ENCODE measurements around the gene SELPLG. TPM values are rescaled to one million over a fixed set of nuclear protein-coding genes. Genes with fewer than 3 reads are reported as not detected.

Gene SELPLG
- total and polyA plus RNA-seq, 2 experiments from 2014 or later: 0.37 to 1.5 TPM

DNA sequence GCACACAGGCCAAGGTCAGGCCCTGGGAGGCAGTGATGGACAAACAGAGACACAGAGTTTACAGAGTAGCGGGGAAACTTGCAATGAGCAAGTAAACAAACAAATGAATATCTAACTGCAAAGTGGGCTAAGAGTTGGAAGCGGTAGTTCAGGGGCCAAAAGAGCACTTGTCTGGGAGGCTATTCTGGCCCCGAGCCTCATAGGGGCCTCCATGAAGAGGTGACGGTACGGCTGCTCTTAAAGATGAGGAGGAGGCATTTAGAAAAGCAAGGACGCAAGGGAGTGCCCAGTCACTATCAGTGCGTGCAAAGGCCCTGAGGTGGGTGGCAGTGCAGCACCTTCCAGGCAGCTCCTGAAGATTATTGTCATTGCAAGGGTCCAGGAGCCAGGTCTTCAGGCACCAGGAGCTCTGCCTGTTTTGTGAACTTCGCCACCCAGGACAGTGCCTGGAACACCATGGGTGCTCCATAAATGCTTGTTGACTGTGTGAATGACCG is 31.4 kb downstream of the SELPLG start:
- H3K4me3 ChIP-seq: no peak overlapping the region
- peaks cover 15% of the 10 kb centered on the region for H3K79me2 ChIP-seq
- no peak overlapping the region for H2AFZ ChIP-seq
- H4K20me1 ChIP-seq (ENCODE audit: insufficient read depth, poor library complexity, severe bottlenecking): no peaks in the 10 kb centered on the region
- peaks cover 11% of the 10 kb centered on the region for H3K4me1 ChIP-seq (ENCODE audit: insufficient read depth)
- H3K27ac ChIP-seq: no peak overlapping the region
- DNase-seq (ENCODE audit: low spot score): no peak
- 95% methylated on average over 9 of the region's 9 CpGs for WGBS (ENCODE audit: low lambda C conversion rate, missing lambda C conversion rate)
- no peaks in the 10 kb centered on the region for H3K36me3 ChIP-seq (replicated peaks; ENCODE audit: insufficient read depth, low read depth)
- TF ChIP-seq EZH2phosphoT487 (IDR thresholded peaks at IDR 0.05; ENCODE audit: low read depth, severe bottlenecking, unreplicated experiment): no peak
- TF ChIP-seq, protein P1, sequence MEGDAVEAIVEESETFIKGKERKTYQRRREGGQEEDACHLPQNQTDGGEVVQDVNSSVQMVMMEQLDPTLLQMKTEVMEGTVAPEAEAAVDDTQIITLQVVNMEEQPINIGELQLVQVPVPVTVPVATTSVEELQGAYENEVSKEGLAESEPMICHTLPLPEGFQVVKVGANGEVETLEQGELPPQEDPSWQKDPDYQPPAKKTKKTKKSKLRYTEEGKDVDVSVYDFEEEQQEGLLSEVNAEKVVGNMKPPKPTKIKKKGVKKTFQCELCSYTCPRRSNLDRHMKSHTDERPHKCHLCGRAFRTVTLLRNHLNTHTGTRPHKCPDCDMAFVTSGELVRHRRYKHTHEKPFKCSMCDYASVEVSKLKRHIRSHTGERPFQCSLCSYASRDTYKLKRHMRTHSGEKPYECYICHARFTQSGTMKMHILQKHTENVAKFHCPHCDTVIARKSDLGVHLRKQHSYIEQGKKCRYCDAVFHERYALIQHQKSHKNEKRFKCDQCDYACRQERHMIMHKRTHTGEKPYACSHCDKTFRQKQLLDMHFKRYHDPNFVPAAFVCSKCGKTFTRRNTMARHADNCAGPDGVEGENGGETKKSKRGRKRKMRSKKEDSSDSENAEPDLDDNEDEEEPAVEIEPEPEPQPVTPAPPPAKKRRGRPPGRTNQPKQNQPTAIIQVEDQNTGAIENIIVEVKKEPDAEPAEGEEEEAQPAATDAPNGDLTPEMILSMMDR (IDR thresholded peaks at IDR 0.05; ENCODE audit: poor library complexity): no peak
- no peak for TF ChIP-seq EZH2 (IDR thresholded peaks at IDR 0.05; ENCODE audit: borderline replicate concordance)
- no peaks in the 10 kb centered on the region for H3K9me3 ChIP-seq (ENCODE audit: low read depth)
- no peaks in the 10 kb centered on the region for H3K27me3 ChIP-seq
- H3K4me2 ChIP-seq: no peak overlapping the region
- no peaks in the 10 kb centered on the region for H3K9me2 ChIP-seq (replicated peaks; ENCODE audit: insufficient read depth)

DNA sequence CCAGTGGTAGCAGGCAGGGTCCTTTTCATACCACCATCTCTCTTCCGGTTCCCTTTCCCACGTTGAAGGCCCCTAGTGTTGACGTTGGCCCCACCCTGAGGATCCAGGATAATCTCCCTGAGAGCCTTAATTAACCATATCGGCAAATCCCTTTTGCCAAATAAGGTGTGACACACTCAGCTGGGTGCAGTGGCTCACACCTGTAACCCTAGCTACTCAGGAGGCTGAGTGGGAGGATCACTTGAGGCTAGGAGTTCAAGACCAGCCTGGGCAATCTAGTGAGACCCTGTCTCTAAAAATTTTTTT is 33.0 kb downstream of the SELPLG start:
- no peaks in the 10 kb centered on the region for H3K36me3 ChIP-seq (replicated peaks; ENCODE audit: insufficient read depth, low read depth)
- no peaks in the 10 kb centered on the region for H3K27me3 ChIP-seq
- no peaks in the 10 kb centered on the region for H4K20me1 ChIP-seq (ENCODE audit: insufficient read depth, poor library complexity, severe bottlenecking)
- peaks cover 31% of the 10 kb centered on the region for H3K79me2 ChIP-seq
- peaks cover 8% of the 10 kb centered on the region for H3K4me1 ChIP-seq (ENCODE audit: insufficient read depth)
- no peaks in the 10 kb centered on the region for H3K9me2 ChIP-seq (replicated peaks; ENCODE audit: insufficient read depth)
- H3K9me3 ChIP-seq (ENCODE audit: low read depth): no peaks in the 10 kb centered on the region
- H2AFZ ChIP-seq: no peak overlapping the region
- no peak overlapping the region for H3K4me2 ChIP-seq
- H3K27ac ChIP-seq: no peak overlapping the region
- no peak for DNase-seq (ENCODE audit: low spot score)
- H3K4me3 ChIP-seq: no peak overlapping the region
- TF ChIP-seq, protein P1 (IDR thresholded peaks at IDR 0.05; ENCODE audit: poor library complexity): no peak
- no peak for TF ChIP-seq EZH2 (IDR thresholded peaks at IDR 0.05; ENCODE audit: borderline replicate concordance)
- no peak for TF ChIP-seq EZH2phosphoT487 (IDR thresholded peaks at IDR 0.05; ENCODE audit: low read depth, severe bottlenecking, unreplicated experiment)
- 62% methylated on average over 4 of the region's 4 CpGs for WGBS (ENCODE audit: low lambda C conversion rate, missing lambda C conversion rate)

DNA sequence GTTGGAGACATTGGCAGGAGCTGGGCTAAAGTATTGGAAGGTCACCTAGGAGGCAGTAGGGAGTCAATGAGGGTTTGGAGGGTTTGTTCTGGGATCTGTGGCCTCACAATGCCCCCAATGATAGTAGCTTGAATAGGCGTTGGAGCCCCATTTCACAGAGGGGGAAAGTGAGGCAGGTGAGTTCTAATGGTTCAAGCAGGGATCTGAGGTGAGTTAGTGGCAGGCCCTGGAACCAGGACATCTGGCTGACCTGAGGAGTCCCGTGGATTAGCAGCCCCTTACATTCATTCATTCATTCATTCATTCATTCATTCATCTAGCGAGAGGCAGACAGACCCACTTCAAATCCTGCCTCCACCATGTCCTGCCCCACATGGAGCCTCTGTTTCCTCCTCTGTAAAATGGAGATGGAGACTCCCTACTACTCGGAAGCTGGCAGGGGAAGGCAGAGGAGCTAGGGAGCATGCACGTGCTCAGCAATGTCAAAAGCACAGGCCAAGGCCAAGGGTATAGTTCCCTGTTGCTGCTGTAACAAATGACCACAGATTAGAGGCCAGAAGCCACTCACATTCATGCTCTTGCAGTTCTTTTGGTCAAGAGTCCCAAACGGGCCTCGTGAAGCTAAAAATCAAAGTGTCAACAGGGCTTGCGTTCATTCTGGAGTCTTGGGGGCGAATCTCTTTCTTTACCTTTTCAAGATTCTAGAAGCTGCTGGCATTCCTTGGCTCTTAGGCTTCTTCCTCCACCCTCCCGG is 33.6 kb downstream of the SELPLG start:
- H3K4me3 ChIP-seq: no peak overlapping the region
- peaks cover 8% of the 10 kb centered on the region for H3K4me1 ChIP-seq (ENCODE audit: insufficient read depth)
- no peak overlapping the region for H3K27ac ChIP-seq
- no peaks in the 10 kb centered on the region for H3K36me3 ChIP-seq (replicated peaks; ENCODE audit: insufficient read depth, low read depth)
- no peak for DNase-seq (ENCODE audit: low spot score)
- TF ChIP-seq EZH2phosphoT487 (IDR thresholded peaks at IDR 0.05; ENCODE audit: low read depth, severe bottlenecking, unreplicated experiment) (no peak), EZH2 (IDR thresholded peaks at IDR 0.05; ENCODE audit: borderline replicate concordance) (no peak)
- TF ChIP-seq, protein P1 (IDR thresholded peaks at IDR 0.05; ENCODE audit: poor library complexity): no peak
- no peak overlapping the region for H2AFZ ChIP-seq
- H3K79me2 ChIP-seq: peaks cover 36% of the 10 kb centered on the region
- WGBS (ENCODE audit: low lambda C conversion rate, missing lambda C conversion rate): 89% methylated on average over 10 of the region's 10 CpGs
- no peaks in the 10 kb centered on the region for H3K9me2 ChIP-seq (replicated peaks; ENCODE audit: insufficient read depth)
- H3K9me3 ChIP-seq (ENCODE audit: low read depth): no peaks in the 10 kb centered on the region
- H3K4me2 ChIP-seq: no peak overlapping the region
- H4K20me1 ChIP-seq (ENCODE audit: insufficient read depth, poor library complexity, severe bottlenecking): no peaks in the 10 kb centered on the region
- no peaks in the 10 kb centered on the region for H3K27me3 ChIP-seq

Data from hepatocyte (in vitro differentiated cells).